Measurements from ENCODE around the gene ECPAS.
"Not testable (repeated sequence)": the region's sequence is repeated elsewhere in the genome, so short reads cannot be mapped to it uniquely, and the experiment has no call there.

The ECPAS gene

DNA sequence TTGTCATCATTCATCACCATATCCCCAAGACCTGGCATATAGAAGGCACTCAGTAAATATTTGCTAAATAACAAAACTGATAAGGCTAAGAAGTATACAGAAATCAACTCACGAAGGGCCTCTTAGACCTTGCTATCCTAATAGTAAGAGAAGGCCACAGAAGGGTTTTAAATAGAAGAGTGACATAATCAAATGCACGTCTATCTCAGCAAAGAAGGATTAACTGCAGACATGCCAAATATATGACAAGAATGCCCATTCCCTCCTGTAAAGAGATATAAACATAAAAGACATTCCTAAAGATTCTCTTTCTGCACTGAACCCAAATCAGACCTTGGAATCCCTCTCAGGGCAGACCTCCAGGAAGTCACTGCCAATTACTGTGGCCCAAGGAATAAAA, 34.1 kb downstream of the ECPAS start:
- no peaks in the 10 kb centered on the region for H3K9me3 ChIP-seq (ENCODE audit: insufficient read depth, low read length)
- no peak overlapping the region for H3K9ac ChIP-seq (ENCODE audit: insufficient read length, low read depth)
- DNase-seq (ENCODE audit: low read depth, low spot score), result no peak
- H3K4me3 ChIP-seq (ENCODE audit: insufficient read length, low read depth), result no peak overlapping the region
- no peaks in the 10 kb centered on the region for H3K27me3 ChIP-seq (ENCODE audit: insufficient read depth, insufficient read length)
- H3K4me1 ChIP-seq (ENCODE audit: insufficient read depth, insufficient read length), result no peaks in the 10 kb centered on the region
- H3K36me3 ChIP-seq (ENCODE audit: insufficient read depth, insufficient read length, low read length), result peaks cover 33% of the 10 kb centered on the region
- no peak for TF ChIP-seq YY1 (IDR thresholded peaks at IDR 0.05; ENCODE audit: insufficient read depth, insufficient read length)
- no peak for TF ChIP-seq ZNF274 (IDR thresholded peaks at IDR 0.05; ENCODE audit: low read depth, low read length)
- TF ChIP-seq SUZ12 (IDR thresholded peaks at IDR 0.05; ENCODE audit: extremely low read depth, insufficient read depth, insufficient read length), result no peak

DNA sequence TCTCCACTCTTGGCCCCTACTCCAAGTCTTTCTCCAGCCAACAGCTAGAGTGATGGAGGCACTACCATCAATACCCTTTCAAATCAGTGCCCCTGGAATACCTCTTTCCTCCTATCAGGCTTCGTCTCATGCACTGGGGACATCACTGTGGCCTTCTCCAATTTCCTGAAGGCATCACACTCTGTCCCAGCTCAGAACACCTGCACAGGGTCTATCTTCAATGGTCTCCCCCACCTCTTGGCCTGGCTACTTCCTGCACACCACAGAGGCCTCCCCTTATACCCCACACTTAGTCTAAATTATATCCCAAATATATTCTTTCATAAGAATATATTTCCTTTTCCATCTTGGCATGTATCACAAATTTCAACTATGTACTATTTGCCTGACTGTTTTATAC, 34.5 kb downstream of the ECPAS start:
- DNase-seq (ENCODE audit: low read depth, low spot score), result no peak
- H3K4me1 ChIP-seq (ENCODE audit: insufficient read depth, insufficient read length), result no peaks in the 10 kb centered on the region
- TF ChIP-seq ZNF274 (IDR thresholded peaks at IDR 0.05; ENCODE audit: low read depth, low read length) (no peak), YY1 (IDR thresholded peaks at IDR 0.05; ENCODE audit: insufficient read depth, insufficient read length) (no peak), SUZ12 (IDR thresholded peaks at IDR 0.05; ENCODE audit: extremely low read depth, insufficient read depth, insufficient read length) (no peak)
- no peaks in the 10 kb centered on the region for H3K27me3 ChIP-seq (ENCODE audit: insufficient read depth, insufficient read length)
- H3K9me3 ChIP-seq (ENCODE audit: insufficient read depth, low read length), result no peaks in the 10 kb centered on the region
- no peak overlapping the region for H3K9ac ChIP-seq (ENCODE audit: insufficient read length, low read depth)
- no peak overlapping the region for H3K4me3 ChIP-seq (ENCODE audit: insufficient read length, low read depth)
- peaks cover 35% of the 10 kb centered on the region for H3K36me3 ChIP-seq (ENCODE audit: insufficient read depth, insufficient read length, low read length)

DNA sequence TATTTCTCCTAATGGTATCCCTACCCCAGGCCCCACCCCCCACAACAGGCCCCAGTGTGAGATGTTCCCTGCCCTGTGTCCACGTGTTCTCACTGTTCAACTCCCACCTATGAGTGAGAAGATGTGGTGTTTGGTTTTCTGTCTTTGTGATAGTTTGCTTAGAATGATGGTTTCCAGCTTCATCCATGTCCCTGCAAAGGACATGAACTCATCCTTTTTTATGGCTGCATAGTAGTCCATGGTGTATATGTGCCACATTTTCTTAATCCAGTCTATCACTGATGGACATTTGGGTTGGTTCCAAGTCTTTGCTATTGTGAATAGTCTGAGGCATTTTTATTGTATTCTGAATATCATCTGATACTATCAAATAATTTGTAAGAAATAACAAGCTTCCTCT, 38.4 kb downstream of the ECPAS start:
- H3K27me3 ChIP-seq (ENCODE audit: insufficient read depth, insufficient read length); DNase-seq (ENCODE audit: low read depth, low spot score); H3K4me1 ChIP-seq (ENCODE audit: insufficient read depth, insufficient read length); H3K4me3 ChIP-seq (ENCODE audit: insufficient read length, low read depth); H3K9me3 ChIP-seq (ENCODE audit: insufficient read depth, low read length); H3K9ac ChIP-seq (ENCODE audit: insufficient read length, low read depth): not testable (repeated sequence)
- peaks cover 49% of the 10 kb centered on the region for H3K36me3 ChIP-seq (ENCODE audit: insufficient read depth, insufficient read length, low read length)

DNA sequence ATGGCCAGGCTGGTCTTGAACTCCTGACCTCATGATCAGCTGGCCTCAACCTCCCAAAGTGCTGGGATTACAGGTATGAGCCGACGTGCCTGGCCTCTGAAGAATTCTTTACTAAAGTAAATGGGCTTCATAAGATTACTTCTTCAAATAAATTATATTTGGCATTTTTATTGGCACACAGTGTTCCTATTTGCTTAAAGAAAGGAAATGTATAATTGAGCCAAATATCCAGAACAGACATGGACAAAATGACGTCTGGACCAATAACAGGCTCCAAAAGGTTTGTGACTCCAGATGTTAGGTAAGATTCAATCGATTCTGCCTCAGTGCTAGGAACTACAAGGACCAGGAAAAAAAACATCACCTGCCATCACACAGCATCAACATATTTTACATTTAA, 40.7 kb downstream of the ECPAS start:
- TF ChIP-seq YY1 (IDR thresholded peaks at IDR 0.05; ENCODE audit: insufficient read depth, insufficient read length) (no peak), ZNF274 (IDR thresholded peaks at IDR 0.05; ENCODE audit: low read depth, low read length) (no peak), SUZ12 (IDR thresholded peaks at IDR 0.05; ENCODE audit: extremely low read depth, insufficient read depth, insufficient read length) (no peak)
- H3K4me3 ChIP-seq (ENCODE audit: insufficient read length, low read depth), result no peak overlapping the region
- H3K36me3 ChIP-seq (ENCODE audit: insufficient read depth, insufficient read length, low read length), result peaks cover 51% of the 10 kb centered on the region
- no peaks in the 10 kb centered on the region for H3K9me3 ChIP-seq (ENCODE audit: insufficient read depth, low read length)
- no peaks in the 10 kb centered on the region for H3K4me1 ChIP-seq (ENCODE audit: insufficient read depth, insufficient read length)
- no peak for DNase-seq (ENCODE audit: low read depth, low spot score)
- no peak overlapping the region for H3K9ac ChIP-seq (ENCODE audit: insufficient read length, low read depth)
- no peaks in the 10 kb centered on the region for H3K27me3 ChIP-seq (ENCODE audit: insufficient read depth, insufficient read length)

DNA sequence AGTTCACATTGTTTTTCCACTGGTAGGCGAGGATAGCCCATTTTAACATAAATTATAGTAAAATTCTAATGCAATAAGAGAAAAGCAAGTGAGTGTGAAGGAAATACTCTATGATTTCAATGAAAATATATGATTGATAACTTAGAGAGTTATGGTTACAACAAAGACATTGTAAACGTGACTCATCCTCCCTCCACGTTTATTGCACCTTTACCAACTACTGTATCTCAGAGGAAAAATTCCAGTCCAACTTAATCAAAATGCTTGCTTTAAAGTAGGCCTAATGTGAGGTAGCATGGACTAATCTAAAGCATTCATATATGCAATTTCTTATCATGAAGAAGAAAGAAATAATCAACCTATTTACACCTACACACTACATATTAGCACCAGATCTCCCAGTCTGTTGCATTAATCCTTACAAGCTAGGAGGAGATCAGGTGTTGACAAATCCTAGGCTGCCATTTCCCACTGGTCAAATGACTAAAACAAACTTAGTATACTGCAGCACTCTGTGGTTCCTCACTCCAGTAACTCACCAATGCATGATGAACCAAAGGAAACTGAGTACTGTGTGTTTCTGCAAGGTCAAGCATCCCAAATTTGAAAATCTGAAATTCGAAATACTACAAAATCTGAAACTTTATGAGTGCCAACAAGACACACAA, 41.7 kb downstream of the ECPAS start:
- Histone ChIP-seq H3K4me1 (ENCODE audit: insufficient read depth, insufficient read length) (no peaks in the 10 kb centered on the region), H3K9me3 (ENCODE audit: insufficient read depth, low read length) (no peaks in the 10 kb centered on the region), H3K4me3 (ENCODE audit: insufficient read length, low read depth) (no peak overlapping the region), H3K36me3 (ENCODE audit: insufficient read depth, insufficient read length, low read length) (peaks cover 57% of the 10 kb centered on the region), H3K27me3 (ENCODE audit: insufficient read depth, insufficient read length) (no peaks in the 10 kb centered on the region), H3K9ac (ENCODE audit: insufficient read length, low read depth) (no peak overlapping the region)
- DNase-seq (ENCODE audit: low read depth, low spot score), result no peak
- TF ChIP-seq YY1 (IDR thresholded peaks at IDR 0.05; ENCODE audit: insufficient read depth, insufficient read length) (no peak), SUZ12 (IDR thresholded peaks at IDR 0.05; ENCODE audit: extremely low read depth, insufficient read depth, insufficient read length) (no peak), ZNF274 (IDR thresholded peaks at IDR 0.05; ENCODE audit: low read depth, low read length) (no peak)

DNA sequence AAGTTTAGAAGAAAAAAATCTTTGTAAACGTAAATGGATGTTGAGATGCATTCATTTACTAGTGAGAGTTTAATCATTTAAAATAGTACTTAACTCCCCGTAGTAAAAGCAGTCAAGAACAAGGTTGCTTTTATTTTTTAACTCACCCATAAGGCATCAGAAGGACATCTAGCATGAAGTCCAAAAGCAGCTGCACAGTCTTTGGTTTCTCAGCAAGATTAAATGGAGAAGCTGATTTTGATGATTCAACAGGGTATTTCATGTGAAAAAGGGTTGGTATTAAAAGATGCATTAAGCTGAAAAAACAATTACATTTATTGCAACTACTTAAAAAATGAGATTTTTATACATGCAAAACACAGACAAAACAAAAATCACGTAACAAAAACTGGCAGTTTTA, 44.0 kb downstream of the ECPAS start:
- TF ChIP-seq ZNF274 (IDR thresholded peaks at IDR 0.05; ENCODE audit: low read depth, low read length), result no peak
- no peak for TF ChIP-seq YY1 (IDR thresholded peaks at IDR 0.05; ENCODE audit: insufficient read depth, insufficient read length)
- TF ChIP-seq SUZ12 (IDR thresholded peaks at IDR 0.05; ENCODE audit: extremely low read depth, insufficient read depth, insufficient read length), result no peak

DNA sequence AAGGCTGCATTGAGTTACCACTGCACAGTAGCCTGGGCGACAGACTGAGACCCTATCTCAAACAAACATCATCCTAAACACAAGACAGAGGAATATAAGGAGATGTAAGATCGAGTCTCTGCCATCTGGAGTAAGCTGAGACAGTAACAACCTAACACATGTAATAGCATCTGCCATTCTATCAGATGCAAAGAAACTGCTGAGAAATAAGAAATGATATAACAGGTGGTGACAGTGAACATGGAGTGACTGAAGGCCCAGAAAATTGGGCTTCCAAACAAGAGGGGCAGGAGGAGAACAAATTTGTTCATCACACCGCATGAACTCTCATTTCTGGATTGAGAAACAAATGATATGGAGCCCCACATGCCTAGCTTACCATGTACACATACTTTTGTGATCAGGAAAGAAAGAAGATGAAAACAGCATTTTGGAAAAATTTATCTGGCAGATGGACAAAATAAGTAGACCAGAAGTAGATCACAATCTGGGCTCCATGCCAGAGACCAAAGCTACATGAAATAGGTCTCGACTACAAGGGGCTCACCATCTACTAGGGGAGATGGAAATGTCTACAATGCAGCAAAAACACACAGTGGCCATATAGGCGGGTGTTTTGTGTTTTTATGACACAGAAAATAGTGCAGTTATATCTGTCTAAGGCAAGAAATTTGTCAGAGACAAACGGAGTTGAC, 45.5 kb downstream of the ECPAS start:
- Histone ChIP-seq H3K4me3 (ENCODE audit: insufficient read length, low read depth) (no peak overlapping the region), H3K27me3 (ENCODE audit: insufficient read depth, insufficient read length) (no peaks in the 10 kb centered on the region), H3K9ac (ENCODE audit: insufficient read length, low read depth) (no peak overlapping the region), H3K36me3 (ENCODE audit: insufficient read depth, insufficient read length, low read length) (peaks cover 62% of the 10 kb centered on the region), H3K9me3 (ENCODE audit: insufficient read depth, low read length) (no peaks in the 10 kb centered on the region), H3K4me1 (ENCODE audit: insufficient read depth, insufficient read length) (no peaks in the 10 kb centered on the region)
- TF ChIP-seq ZNF274 (IDR thresholded peaks at IDR 0.05; ENCODE audit: low read depth, low read length) (no peak), SUZ12 (IDR thresholded peaks at IDR 0.05; ENCODE audit: extremely low read depth, insufficient read depth, insufficient read length) (no peak), YY1 (IDR thresholded peaks at IDR 0.05; ENCODE audit: insufficient read depth, insufficient read length) (no peak)
- no peak for DNase-seq (ENCODE audit: low read depth, low spot score)

More for the DNA sequence above, 44.0 kb downstream of the ECPAS start:
- Histone ChIP-seq H3K4me1 (ENCODE audit: insufficient read depth, insufficient read length) (no peaks in the 10 kb centered on the region), H3K9me3 (ENCODE audit: insufficient read depth, low read length) (no peaks in the 10 kb centered on the region), H3K27me3 (ENCODE audit: insufficient read depth, insufficient read length) (no peaks in the 10 kb centered on the region), H3K36me3 (ENCODE audit: insufficient read depth, insufficient read length, low read length) (peaks cover 68% of the 10 kb centered on the region), H3K9ac (ENCODE audit: insufficient read length, low read depth) (no peak overlapping the region), H3K4me3 (ENCODE audit: insufficient read length, low read depth) (no peak overlapping the region)
- DNase-seq (ENCODE audit: low read depth, low spot score), result no peak

Data from NT2/D1 (cell line).